Stimulated activated CD4-positive, alpha-beta T cell treated with anti-CD3 and anti-CD28 coated beads, Interleukin-15, amount 100 ng/mL, for 1 hour (primary cell): ENCODE measurements around the gene SCN8A.

Experiments used
- DNase-seq, 2 donors: peaks; one replicate each; pipeline ENCODE4 v3.0.0-alpha.2; 2020; ENCODE audit warnings: low read depth in 1 of 2, low spot score in 1 of 2

SCN8A gene

DNA sequence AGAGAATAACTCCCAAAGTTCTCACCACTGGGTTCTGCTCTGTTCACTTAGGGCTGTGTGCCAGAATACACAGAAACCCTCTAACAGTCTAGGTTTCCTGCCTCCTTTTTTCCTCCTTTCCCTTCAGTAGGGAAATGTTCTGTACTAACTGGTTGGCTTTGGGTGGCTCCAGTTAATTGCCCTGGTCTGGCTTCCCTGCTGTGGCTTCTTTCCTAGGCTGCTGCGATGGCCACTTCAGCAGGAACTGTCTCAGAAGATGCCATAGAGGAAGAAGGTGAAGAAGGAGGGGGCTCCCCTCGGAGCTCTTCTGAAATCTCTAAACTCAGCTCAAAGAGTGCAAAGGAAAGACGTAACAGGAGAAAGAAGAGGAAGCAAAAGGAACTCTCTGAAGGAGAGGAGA, 115.2 kb downstream of the SCN8A start:
- no peak for DNase-seq

DNA sequence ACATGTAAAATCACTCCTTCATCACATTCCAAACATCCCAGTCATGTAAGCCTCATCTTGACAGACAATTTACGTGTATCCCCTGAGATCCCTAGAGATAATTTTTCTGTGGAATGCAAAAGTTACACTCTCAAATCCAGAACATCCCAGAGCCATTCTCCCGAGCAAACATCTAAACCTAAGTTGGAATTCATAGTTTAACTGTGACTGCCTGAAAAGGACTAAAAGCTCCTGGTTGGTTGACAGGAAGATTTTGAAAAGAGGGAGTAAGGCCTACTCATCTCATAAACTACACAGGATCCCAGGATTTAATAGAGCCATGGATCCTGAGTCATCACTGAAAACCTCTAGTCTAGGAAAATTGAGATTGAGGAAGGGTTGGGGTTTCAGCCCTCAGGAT, 123.6 kb downstream of the SCN8A start:
- no peak for DNase-seq

DNA sequence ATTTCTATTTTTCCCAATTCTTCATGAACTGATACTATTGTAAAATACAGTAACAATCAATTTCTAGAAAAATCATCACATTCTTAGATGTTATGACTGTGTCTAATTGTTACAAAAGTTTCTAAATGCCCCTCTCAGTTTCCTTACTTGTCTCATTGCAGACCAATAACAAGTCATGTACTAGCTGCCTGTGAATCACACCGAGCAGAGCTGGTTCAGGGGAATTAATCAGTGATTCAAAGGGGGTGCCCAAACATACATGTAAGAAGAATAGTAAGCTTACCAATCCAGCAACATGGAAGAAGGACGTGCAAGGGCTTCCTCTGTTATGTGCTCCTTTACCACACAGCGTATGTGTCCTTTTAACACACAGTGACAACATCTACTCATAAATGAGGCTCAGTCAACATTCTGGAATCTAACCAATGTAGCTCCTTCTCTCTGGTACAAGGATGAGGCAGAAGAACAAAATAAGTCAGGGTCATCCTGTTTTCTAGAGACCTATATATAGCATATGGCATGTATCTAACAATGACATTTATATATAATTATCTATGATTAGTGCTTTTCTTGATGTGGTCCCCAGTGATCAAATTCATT, 126.4 kb downstream of the SCN8A start:
- no peak for DNase-seq

DNA sequence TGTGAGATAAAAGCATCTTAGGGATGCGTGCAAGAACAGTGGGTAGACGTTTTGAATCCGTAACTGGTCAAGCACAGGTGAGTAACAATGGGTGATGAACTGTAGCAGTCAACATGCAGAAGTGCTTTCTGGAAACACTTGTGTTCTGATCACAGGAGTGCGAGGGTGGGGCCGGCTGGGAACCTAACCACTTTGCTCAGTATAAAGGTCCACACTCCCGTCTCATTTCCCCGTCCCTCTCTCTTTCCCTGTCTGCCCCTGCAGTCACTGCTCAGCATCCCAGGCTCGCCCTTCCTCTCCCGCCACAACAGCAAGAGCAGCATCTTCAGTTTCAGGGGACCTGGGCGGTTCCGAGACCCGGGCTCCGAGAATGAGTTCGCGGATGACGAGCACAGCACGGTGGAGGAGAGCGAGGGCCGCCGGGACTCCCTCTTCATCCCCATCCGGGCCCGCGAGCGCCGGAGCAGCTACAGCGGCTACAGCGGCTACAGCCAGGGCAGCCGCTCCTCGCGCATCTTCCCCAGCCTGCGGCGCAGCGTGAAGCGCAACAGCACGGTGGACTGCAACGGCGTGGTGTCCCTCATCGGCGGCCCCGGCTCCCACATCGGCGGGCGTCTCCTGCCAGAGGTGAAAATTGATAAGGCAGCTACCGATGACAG, 130.4 kb downstream of the SCN8A start:
- peak in 1 of 2 donors; percentile 30 for DNase-seq

DNA sequence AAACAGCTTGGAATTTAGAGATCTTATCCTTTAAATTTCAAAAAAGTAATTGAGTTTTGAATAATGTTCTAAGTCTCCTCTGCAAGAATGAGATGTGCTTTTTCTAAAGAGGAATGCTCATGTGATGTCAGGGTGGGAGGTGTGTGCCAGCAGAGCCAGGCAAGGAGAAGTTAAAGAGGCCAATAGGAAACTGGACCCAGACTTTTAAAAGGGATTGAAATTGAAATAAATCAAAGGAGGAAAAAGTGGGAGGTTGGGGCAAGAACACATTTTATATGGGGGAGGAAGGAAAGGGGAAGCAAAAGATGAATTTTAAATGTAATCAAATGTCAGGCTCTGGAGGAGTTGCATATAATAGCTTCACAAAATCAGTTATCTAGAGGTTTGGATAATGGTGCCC, 131.4 kb downstream of the SCN8A start:
- DNase-seq = no peak

DNA sequence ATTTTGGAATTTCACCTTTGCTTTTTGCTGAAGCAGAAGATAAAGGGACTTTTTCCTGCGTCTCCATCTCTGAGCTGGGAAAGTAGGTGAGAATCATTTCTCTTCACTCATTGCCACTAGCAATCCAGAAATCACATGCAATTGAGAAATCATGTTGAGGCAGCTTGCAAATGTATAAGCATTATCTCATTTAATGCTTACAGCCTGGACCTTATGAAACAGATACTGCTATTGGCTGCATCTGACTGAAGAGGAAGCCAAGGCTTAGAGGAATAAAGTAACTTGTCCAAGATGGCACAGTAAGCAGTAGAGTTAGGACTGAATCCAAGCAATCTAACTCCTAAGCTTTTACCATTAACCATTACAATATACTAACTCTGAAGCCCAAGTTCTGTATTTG, 135.1 kb downstream of the SCN8A start:
- no peak for DNase-seq

DNA sequence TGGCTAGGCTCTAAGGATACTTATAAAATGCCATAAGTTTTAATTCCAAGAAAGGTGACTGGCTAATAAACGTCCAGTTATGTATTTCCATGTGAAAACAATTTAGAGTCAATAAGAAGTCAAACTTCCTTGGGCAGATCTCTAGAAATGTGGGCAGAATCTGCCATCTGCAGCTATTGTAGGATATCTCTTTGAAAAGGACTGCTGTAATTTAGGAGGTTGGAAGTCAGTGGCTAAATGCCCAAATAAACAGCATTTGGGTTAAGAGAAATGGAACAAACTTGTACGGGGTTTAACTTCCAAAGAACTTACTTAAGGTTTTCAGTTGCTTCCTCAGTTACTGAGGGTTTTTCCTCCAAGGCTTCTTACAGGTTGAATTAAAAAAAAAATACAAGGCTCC, 135.9 kb downstream of the SCN8A start:
- no peak for DNase-seq

DNA sequence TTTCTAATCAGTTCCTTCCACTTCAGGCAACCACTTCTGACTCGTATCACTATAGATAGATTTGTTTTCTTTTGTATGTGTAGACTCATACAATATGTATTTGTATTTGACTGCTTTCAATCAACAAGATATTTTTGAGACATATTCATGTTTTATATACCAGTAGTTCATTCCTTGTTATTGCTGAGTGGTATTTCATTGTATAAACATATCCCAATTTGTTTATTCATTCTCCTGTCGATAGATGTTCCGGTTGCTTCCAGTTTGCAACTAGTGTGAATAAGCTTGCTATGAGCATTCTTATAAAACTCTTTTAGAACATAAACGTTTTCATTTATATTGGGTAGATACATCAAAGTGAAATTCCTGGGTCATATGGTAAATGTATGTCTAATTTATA, 138.3 kb downstream of the SCN8A start:
- DNase-seq = no peak

DNA sequence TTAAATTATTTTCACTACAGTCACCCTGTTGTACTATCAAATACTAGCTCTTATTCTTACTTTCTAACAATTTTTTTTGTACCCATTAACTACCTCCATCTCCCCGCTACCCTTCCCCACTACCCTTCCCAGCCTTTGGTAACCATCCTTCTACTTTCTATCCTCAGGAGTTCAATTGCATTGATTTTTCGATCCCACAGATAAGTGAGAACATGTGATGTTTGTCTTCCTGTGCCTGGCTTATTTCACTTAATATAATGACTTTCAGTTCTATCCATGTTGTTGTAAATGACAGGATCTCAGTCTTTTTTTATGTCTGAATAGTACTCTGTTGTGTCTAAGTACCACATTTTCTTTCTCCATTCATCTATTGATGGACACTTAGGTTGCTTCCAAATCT, 139.7 kb downstream of the SCN8A start:
- DNase-seq = no peak

DNA sequence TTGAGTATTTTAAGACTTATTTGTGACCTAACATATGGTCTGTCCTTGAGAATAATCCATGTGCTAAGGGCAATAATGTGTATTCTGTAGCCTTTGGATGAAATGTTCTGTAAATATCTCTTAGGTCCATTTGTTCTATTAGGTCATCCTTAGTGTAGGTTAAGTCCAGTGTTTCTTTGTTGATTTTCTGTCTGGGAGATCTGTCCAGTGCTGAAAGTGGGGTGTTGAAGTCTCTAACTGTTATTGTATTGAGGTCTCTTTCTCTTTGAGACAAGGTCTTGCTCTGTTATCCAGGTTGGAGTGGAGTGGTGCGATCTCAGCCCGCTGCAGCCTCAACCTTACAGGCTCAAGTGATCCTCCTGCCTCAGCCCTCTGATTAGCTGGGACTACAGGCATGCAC, 149.5 kb downstream of the SCN8A start:
- DNase-seq = no peak

DNA sequence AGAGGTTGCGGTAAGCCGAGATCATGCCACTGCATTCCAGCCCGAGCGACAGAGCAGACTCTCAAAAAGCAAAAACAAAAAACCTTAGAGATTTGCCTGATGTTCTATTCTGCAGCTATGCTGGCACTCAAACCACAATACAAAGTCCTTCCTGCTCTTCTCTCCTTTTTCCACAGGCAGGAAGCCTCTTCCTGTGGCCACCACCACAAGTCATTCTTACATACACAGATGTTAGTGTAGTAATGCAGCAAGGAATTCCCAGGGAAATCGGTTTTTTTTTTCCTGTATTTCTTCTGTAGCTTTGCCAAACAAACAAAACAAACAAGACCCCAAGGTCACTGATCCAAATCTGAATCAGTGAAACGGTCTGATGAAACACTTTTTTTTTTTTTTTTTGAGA, 153.2 kb downstream of the SCN8A start:
- no peak for DNase-seq

DNA sequence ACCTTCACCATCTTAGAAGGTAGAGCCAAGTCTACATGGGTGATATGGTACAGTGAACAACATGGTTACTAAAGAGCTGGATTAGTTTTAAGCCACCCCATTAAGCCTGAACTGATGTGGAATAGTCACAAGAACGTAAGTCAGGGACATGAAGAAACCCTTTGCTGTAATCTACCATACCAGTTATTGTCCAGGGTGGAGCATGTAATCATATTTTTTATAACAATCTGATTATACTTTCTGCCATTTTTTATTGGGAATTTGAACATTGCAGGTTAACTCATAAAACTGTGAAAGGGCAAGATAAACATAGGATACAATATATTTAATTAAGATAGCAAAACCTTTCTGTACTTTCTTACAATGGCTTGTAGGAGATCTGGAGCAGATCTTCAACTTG, 153.9 kb downstream of the SCN8A start:
- no peak for DNase-seq

DNA sequence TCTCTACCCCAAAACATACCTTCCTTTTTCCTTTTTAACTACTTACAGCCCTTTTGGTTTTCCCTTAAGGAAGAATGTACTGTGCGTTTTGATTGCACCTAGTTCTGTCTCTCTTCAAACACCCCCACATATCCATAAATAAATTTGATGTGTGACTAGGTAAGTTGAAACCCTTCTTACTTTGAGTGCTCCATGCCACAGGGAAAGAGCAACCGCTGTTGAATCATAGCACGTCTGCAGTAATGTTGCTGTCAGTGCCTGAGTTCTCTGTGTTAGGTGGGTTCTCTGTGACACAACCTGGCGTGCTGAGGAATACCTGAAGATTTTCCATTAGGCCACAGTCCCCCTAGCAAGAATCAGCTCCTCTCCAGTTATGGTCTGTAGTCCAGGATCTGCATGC, 155.4 kb downstream of the SCN8A start:
- no peak for DNase-seq

DNA sequence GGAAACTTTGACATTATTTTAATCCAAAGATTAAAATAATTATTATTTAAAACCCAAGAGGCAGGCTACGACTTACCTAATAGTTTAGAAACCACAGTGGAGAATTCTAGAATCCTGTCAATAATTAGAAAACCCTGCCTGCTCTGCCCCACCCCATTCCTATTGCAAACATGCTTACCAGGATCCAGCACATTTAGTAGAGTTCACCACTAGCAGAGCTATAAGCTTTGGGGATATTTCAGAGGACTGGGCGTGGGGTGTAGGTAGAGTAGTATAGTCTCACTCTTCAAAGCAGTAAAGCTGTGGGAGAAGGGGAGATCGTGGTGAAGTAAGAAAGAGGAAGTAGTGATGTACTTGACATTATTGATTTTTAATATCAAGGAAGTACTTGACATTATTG, 157.2 kb downstream of the SCN8A start:
- no peak for DNase-seq

DNA sequence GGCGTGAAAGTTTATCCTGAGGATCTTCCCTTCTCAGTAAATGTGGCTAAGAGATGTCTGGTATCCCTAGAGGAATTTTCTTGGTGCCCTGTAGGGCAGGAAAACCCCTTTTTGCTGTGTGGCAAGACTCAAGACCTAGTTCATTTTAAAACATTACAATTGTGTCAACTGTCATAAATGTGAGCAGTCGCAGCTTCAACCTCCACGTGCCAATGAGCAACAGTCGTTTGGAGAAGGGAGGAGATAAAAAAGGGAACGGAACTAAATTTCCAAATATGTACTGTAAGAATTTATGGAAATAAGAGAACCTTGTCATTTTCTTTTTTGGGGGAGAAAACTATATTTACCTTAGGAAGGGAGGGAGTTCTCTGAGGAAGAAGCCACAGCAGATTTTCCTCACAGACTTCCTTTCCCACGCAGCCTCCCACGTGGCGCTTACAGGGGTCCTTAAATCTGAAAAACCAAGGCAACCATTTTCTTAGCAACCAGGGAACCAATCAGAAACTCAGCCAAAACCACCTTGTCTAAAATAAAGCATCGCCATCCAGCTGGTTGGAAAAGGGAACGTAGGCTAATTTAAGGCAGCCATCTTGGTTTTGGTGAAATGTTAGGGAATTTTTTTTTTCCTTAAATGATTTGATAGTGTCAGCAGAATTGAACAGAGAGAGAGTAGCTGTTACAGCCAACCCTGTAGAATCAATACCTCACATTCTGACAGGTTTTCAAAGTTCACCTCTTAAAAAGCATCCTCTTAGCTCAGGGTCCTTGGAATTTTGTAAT, 158.4 kb downstream of the SCN8A start:
- DNase-seq = no peak

DNA sequence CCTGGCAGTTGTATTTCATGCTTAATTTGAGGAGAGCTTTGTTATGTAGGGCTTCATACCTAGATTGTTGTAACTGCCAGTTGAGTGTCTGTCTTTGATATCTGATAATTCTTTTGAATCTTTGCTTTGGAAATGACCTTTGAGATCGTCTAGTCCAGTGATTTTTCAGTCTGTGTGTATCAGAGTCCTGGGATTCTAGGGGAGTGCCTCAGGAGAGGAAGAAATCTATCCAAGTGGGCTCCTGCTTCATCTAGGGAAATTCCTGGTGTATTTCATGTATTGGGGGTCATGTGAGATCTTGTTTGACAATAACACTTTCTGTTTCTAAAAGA, 158.9 kb downstream of the SCN8A start:
- no peak for DNase-seq

DNA sequence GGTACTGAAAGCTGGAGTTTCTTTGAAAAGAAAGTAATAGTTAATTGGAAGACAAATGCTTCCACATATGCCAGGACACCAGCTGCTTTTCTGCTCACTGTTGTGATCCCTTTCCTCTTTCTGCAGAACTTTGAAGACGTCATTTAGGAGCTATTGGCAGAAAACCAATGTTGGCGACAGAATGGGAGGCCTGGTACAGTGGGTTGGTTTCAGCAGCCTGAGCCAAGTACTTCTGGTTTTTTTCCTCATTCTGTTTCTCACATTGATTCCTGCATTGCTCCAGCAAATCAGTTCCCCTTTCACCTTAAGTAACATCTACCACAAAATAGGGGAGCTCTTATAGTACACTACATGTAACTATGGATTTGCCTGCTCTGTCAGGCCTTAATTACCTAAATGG, 160.6 kb downstream of the SCN8A start:
- DNase-seq = no peak

DNA sequence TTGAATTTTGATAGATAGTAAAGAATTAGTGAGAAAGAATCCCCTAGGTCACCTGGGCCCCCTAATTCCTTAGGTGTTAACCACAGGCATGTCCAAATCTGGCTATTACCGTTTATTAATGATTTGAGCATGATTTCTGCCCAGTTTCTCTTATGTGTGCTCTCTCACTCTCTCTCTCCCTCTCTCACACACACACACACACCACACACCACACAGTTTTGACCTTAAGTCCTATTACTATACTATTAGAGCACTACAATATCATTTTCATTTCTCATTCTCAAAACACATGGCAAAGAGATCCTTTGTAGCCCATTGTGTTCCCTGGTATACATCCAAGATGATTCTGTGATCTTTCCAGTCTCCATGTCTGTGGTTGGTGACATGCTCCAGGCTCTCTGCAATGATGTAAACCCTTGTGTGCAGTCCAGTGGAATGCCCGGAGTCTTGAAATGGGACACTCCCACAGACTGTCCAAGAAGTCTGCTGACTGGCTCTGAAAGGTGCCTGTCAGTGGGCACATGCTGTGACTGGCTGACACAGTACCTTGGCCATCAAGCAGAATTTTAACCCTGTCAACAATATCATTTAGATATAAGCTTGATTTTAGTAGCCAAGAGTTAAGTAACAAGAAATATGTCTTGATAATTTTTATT, 161.3 kb downstream of the SCN8A start:
- no peak for DNase-seq

DNA sequence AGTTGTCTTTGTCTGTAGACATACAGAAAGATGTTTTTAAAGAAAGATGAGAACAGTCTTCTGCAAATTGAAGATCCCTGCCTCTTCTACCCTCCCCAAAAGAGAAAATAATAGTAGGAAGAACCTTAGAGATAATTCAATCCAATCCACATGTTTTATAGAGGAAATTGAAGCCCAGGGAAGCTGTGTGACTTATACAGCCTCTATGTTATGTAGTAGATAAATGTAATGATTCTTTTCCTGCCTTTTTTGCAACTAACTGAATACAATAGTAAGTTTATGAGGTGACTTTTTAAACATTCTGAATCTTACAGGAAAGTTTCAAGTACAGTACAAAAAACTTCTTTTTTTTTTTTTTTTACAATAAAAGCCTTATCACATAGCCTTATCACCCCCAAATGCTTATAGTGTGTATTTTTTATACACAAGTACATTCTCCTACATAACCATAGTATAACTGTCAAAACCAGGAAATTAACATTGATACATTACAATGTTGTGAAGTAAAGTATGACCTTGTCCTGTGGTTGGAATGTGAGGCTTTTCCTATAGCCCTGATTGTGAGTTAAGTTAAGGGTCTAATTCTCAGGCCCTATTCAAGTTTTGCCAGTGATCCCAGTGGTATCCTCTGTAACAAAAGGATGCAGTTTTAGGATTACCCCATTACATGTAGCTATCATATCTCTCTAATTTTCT, 163.1 kb downstream of the SCN8A start:
- DNase-seq = no peak

DNA sequence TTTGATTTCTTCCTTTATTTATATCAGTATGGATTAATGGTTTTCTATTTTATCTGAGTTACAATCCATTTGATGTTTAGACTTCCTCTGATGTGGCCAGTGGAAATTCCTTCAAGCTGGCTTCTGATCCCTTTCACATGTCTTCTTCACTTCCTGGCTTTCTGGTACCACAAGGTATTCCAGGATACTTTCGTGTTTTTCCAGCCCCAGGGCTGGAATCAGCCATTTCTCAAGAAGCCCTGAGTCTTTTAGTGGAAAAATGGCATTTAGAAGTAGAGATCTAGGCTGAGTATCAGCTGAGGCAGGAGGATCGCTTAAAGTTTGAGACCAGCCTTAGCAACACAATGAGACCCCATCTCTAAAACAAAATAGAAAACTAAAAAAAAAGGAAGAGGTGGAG, 164.2 kb downstream of the SCN8A start:
- no peak for DNase-seq

DNA sequence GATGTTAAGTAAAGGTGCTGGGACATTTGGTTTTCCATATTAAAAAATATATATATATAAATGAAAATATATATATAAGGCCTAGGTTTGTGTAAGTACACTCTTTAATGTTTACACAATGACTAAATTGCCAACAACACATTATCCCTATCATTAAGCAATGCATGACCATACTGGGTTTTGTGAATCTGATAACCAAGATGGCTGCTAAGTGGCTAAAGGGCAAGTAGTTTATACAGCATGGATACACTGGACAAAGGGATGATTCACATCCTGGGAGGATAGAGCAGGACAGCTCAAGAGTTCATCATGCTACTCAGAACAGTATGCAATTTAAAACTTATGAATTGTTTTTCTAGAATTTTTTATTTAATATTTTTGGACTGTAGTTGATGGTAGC, 168.1 kb downstream of the SCN8A start:
- no peak for DNase-seq

DNA sequence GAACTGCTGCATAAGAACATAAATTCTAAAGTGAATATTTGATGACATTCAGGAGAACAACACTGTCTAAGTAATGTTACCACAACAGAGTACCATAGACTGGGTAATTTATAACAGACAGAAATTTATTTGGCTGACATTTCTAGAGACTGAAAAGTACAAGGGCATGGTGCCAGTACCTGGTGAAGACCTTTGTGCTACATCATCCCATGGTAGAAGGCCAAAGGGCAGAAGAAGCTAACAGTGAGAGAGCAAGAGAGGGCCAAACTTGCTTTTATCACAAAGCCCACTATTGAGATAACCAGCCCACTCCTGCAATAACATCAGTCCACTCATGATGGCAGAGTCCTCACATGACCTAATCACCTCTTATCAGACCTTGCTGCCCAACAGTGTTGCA, 168.7 kb downstream of the SCN8A start:
- DNase-seq = no peak
